HS-5 (cell line): Measurements from ENCODE around the gene RAB44.

ENCODE experiments used
- DNase-seq: peaks from one replicate; pipeline ENCODE4 v3.0.0-alpha.2; 2012; ENCODE audit warnings: low read depth

Gene RAB44

GRCh38 chr6:36771145-36771544 lies 73.5 kb downstream of the RAB44 start:
- DNase-seq = no peak

DNA sequence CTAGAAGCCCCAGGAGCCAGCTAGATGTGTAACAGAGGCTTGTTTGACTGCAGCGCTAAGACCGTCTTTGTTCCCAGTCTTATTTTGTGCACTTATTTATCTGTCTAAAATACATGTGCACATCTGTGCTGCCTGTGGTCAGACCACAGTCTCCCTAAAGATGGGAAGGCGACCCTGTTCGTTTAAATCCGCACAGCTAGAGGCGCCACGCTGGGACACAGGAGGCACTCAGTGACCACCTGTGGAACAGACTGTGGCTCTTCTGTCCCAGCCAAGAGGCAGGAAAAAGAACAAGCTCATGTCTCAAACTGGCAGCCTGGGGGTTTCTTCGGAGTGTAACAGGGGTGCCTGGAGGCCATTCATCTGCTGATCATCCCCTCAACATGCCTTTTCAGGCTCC lies 74.8 kb downstream of the RAB44 start:
- no peak for DNase-seq

GRCh38 chr6:36774331-36774730 lies 76.7 kb downstream of the RAB44 start:
- DNase-seq = no peak

DNA sequence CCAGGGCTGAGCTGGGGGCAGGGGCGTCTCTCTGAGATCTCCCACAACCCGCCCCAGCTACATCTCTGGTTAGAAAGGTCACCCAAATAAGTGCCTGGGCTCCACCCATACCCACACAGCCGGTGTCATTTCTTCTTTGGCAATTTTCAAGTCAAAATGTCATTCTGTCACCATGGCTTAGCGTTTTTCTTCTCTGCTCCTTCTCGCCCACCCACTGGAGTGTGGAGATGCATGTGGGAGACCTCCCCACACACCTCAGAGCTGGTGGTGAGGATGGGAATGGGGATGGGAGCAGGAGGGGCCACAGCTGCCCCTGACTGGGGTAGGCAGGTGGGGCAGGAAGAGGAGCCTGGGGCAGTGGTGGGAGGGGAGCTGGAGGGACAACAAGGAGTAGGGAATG lies 78.5 kb downstream of the RAB44 start:
- DNase-seq = no peak

GRCh38 chr6:36777801-36778200 lies 80.2 kb downstream of the RAB44 start:
- DNase-seq = no peak

DNA sequence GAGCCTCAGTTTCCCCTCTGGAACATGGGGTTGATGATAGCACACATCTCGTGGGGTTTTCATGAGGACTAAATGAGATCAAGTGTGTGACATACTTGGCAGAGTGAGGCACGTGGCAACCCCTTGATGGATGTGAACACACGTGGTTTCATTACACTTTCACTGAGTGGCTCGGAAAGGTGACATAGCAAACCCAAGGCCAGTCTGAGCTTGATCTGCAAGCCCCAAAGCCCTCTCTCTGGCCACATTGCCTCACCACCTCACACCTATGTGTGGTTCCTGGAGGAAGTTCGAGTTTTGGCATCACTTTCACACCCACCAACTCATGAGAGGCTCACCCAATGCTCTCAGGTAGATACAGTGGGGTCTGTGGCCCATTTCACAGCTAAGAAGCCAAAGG lies 81.6 kb downstream of the RAB44 start:
- DNase-seq = no peak

GRCh38 chr6:36780442-36781177 lies 83.0 kb downstream of the RAB44 start:
- no peak for DNase-seq

DNA sequence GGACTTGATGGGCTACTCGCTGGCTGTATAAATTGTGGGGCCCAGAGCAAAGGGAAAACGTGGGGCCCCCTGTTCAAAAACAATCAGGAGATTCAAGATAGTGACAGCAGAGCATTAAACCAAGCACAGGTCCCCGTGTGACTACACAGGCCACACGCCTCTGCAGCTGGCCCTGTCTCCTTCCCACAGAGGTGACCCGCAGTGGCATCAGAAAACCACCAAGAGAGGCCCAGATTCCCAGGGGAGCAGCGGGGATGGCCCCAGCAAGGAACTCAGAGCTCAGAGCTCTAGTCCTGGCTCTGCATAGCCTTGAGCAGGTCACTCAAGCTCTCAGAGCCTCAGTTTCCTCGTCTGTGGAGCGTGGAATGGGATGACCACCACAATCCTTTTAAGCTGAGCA lies 84.0 kb downstream of the RAB44 start:
- DNase-seq = no peak
